Sigmoid colon (tissue), 4 donors: ENCODE measurements around the gene ABCA6.

Experiments
- CTCF ChIP-seq, 4 experiments: fragments of 450-650 bp in 3 of 4; fragments of 200-600 bp in 1 of 4; IDR thresholded peaks; one replicate each; pipeline ENCODE4 v1.5.1; 2016 to 2019; ENCODE audit warnings: antibody characterized with exemption in 4 of 4, mild to moderate bottlenecking in 3 of 4, moderate library complexity in 2 of 4
- POLR2A ChIP-seq, 2 donors: fragments of 450-650 bp; IDR thresholded peaks; one replicate each; pipeline ENCODE4 v1.6.1; 2016; ENCODE audit warnings: antibody characterized with exemption in 2 of 2, mild to moderate bottlenecking in 2 of 2, moderate library complexity in 2 of 2
- POLR2AphosphoS5 ChIP-seq, 4 donors: sonication (generic); formaldehyde crosslinking; IDR thresholded peaks; one replicate each; pipeline ENCODE4 v1.6.1; 2017; ENCODE audit warnings: antibody characterized with exemption in 4 of 4

- TF ChIP-seq CTCF (IDR thresholded peaks at IDR 0.05), result no peak
- TF ChIP-seq POLR2AphosphoS5 (IDR thresholded peaks at IDR 0.05), result no peak
- no peak for TF ChIP-seq POLR2A (IDR thresholded peaks at IDR 0.05)
These were observed 31.4 kb upstream of the ABCA6 start for GRCh38 chr17:69173118-69173517.
